GM18868 (cell line): ENCODE results near the gene STX16.

Experiments
- ATAC-seq: cut with Tn5 transposase; IDR thresholded peaks from one replicate; pipeline ENCODE4 v1.9.1; 2021; ENCODE audit warnings: mild to moderate bottlenecking, moderate library complexity; ENCODE audit not compliant: unreplicated experiment

The STX16 gene

GRCh38 chr20:58695895-58696375, 44.9 kb downstream of the STX16 start:
- no peak for ATAC-seq

GRCh38 chr20:58696411-58696961, 45.4 kb downstream of the STX16 start:
- ATAC-seq = no peak

- ATAC-seq = no peak
Measured at GRCh38 chr20:58697201-58697866, 46.3 kb downstream of the STX16 start.

- ATAC-seq = no peak
Measured at GRCh38 chr20:58697867-58698703, 47.0 kb downstream of the STX16 start.

GRCh38 chr20:58698741-58699622, 47.9 kb downstream of the STX16 start:
- no peak for ATAC-seq

- ATAC-seq = no peak
Measured at GRCh38 chr20:58699623-58700107, 48.6 kb downstream of the STX16 start.

- ATAC-seq = no peak
Measured at GRCh38 chr20:58700121-58700821, 49.2 kb downstream of the STX16 start.

- ATAC-seq = no peak
Measured at GRCh38 chr20:58700823-58701222, 49.7 kb downstream of the STX16 start.

GRCh38 chr20:58701431-58702160, 50.5 kb downstream of the STX16 start:
- no peak for ATAC-seq

GRCh38 chr20:58702161-58702510, 51.1 kb downstream of the STX16 start:
- ATAC-seq = no peak

GRCh38 chr20:58702859-58703648, 52.0 kb downstream of the STX16 start:
- ATAC-seq = no peak

- no peak for ATAC-seq
Measured at GRCh38 chr20:58703765-58704371, 52.8 kb downstream of the STX16 start.

- ATAC-seq = no peak
Measured at GRCh38 chr20:58705208-58705926, 54.3 kb downstream of the STX16 start.

- no peak for ATAC-seq
Measured at GRCh38 chr20:58706150-58706892, 55.2 kb downstream of the STX16 start.

GRCh38 chr20:58706975-58707681, 56.0 kb downstream of the STX16 start:
- no peak for ATAC-seq

GRCh38 chr20:58707770-58708169, 56.7 kb downstream of the STX16 start:
- ATAC-seq = no peak
